Ovary (tissue), 3 donors: Measurements from ENCODE around the gene ZNF493.

Experiments
- CTCF ChIP-seq, 3 donors: fragments of 450-650 bp in 2 of 3; fragments of 200-600 bp in 1 of 3; IDR thresholded peaks; one replicate each; pipeline versions ENCODE4 v1.5.1 to v1.8.0; 2016 to 2022; ENCODE audit warnings: antibody characterized with exemption in 3 of 3, mild to moderate bottlenecking in 1 of 3
- EP300 ChIP-seq: sonication (generic); formaldehyde crosslinking; IDR thresholded peaks from one replicate; pipeline ENCODE4 v1.6.1; 2017; ENCODE audit warnings: antibody characterized with exemption
- donor health status: DM: no; HTN: no; CAD: no.

- TF ChIP-seq CTCF (IDR thresholded peaks at IDR 0.05) (no peak), EP300 (no peak)
Observed at GRCh38 chr19:21423057-21424041, 26.4 kb downstream of the ZNF493 start.
